HG02571 (cell line): ENCODE results near the gene NPAS3.

Experiments used
- ATAC-seq: cut with Tn5 transposase; IDR thresholded peaks from one replicate; pipeline ENCODE4 v1.9.1; 2021; ENCODE audit warnings: mild to moderate bottlenecking, moderate library complexity; ENCODE audit not compliant: unreplicated experiment

The NPAS3 gene

DNA sequence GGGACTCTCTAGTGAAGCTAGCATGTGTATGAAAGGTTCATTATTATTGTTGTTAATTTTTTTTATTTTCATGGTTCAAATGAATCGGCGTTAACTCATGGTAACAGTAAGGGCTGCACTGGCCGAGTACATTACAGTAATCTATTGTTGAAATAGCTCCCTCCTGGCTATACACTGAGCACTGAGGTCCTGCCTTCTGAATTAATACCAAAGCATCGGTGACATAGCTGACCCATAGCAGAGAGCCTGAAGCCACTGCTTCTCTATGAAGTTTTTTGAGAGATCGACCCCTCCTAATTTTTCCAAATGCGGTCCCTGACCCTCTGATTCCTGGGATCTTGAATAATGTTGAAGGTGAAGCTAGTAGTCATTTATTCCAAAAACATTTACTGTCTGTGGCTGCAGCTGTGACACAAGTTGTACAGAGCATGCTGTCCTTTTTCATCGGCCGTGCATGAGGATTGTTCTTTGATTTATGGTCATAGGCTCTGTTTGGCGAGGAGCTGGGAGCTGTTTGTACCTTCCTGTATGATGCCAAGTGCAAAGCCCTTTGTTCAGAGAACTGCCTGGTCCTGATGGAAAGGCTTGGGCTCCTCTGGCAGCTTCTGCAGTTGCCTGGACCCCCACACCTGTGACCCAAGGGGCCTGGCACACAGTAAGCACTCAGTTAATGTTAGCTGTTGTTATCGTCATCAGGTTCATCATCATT lies 525.7 kb downstream of the NPAS3 start:
- ATAC-seq, result no peak

DNA sequence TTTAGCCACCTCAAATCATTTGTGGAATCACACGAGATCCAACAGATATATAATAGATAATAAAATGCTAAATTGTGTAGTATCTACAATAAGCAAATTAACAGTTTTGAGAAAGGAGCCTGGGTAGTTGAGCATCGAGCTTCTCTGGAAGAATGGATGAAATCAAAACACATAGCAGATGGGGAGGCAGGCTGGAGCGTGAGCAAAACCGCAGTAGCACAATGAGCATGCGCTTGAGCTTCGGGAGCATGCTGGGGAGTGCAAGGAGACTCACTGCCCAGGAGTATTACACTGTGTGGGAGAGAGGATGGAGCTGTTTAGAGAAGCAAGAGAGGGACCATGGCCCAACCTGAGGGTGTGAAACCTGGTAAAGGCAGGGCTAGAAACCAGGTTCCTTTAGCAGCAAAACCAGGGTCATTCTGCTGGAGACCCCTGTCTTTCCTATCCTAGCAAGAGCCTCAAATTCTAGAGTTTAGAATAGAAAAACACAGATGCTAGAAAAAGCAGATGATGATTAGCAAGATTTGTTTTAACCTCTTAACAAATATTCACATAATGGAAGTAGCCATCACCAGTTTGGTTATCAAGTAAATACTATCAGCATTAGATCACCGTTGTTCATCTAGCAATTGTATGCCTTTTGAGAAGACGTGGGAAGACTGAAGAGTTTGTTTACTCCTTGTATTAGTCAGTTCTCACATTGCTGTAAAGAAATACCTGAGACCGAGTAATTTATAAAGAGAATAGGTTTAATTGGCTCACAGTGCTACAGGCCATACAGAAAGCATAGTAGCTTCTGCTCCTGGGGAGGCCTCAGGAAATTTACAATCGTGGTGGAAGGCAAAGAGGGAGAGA lies 527.4 kb downstream of the NPAS3 start:
- ATAC-seq, result no peak

- ATAC-seq, result no peak
Measured at GRCh38 chr14:33467971-33468370, 529.3 kb downstream of the NPAS3 start.

DNA sequence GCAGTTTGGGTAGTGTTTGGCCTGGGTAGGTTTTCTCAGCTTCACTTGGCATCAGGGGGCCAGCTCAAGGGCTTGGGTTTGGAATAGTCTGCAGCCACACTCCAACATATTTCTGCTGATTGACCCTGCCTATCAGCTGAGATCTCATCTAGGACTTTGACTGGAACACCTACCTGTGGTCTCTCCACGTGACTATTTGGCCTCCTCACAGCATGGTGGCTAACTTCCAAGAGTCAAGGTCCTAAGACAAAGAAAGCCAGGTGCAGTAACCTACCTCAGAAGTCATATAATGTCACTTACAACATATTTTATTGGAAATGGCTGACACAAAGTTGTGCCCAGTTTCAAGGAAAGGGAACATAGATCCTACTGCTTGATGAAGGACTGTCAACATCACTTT lies 531.2 kb downstream of the NPAS3 start:
- no peak for ATAC-seq

GRCh38 chr14:33471776-33472175 lies 533.1 kb downstream of the NPAS3 start:
- no peak for ATAC-seq

GRCh38 chr14:33475623-33476022 lies 536.9 kb downstream of the NPAS3 start:
- ATAC-seq, result no peak

DNA sequence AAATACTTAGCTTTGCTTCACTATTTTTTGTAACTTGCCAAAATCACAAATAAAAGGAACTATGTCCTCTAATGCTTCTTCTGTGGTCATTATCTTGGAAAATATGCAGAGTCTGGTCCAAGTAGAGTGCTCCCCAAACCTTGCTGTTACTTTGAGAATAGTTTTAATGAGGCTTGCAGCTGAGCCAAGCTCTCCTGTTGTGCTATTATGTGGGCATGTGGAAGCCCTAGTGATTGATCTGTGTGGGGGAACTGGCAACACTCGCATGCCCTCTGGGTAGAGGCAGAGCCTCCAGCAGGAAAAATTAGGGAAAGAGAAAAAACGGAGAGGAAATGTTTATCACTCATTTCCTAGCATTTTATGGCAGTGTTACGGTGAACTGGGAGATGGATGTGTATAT lies 539.1 kb downstream of the NPAS3 start:
- ATAC-seq, result no peak

GRCh38 chr14:33480071-33480886 lies 541.6 kb downstream of the NPAS3 start:
- ATAC-seq, result no peak

GRCh38 chr14:33480887-33481184 lies 542.2 kb downstream of the NPAS3 start:
- ATAC-seq, result no peak

- no peak for ATAC-seq
Measured at GRCh38 chr14:33483110-33483509, 544.4 kb downstream of the NPAS3 start.

- no peak for ATAC-seq
Measured at GRCh38 chr14:33483541-33483940, 544.9 kb downstream of the NPAS3 start.

GRCh38 chr14:33484264-33484663 lies 545.6 kb downstream of the NPAS3 start:
- ATAC-seq, result no peak

- no peak for ATAC-seq
Measured at GRCh38 chr14:33486332-33486890, 547.7 kb downstream of the NPAS3 start.

GRCh38 chr14:33488582-33488981 lies 549.9 kb downstream of the NPAS3 start:
- no peak for ATAC-seq

- no peak for ATAC-seq
Measured at GRCh38 chr14:33490555-33490954, 551.9 kb downstream of the NPAS3 start.

- no peak for ATAC-seq
Measured at GRCh38 chr14:33491112-33491511, 552.4 kb downstream of the NPAS3 start.

DNA sequence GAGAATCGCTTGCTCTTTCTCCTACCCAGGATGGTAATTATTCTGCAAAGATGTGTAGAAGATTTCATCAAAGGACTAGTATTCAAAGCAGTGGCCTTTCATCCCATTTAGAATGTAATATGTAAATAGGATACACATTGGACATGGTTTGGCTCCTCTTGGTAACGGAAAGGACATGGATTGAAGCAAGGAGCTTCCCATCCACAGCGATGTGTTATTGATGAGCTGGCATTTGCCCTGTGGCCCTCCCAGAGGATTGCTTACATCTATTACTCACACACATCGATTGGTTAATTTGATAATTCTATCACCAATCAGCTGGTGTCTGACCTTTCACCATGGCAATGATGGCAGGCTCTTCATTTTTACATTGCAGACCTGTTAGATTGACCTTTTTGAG lies 553.8 kb downstream of the NPAS3 start:
- no peak for ATAC-seq

- ATAC-seq, result no peak
Measured at GRCh38 chr14:33493266-33493665, 554.6 kb downstream of the NPAS3 start.

GRCh38 chr14:33493990-33494389 lies 555.3 kb downstream of the NPAS3 start:
- ATAC-seq, result no peak

DNA sequence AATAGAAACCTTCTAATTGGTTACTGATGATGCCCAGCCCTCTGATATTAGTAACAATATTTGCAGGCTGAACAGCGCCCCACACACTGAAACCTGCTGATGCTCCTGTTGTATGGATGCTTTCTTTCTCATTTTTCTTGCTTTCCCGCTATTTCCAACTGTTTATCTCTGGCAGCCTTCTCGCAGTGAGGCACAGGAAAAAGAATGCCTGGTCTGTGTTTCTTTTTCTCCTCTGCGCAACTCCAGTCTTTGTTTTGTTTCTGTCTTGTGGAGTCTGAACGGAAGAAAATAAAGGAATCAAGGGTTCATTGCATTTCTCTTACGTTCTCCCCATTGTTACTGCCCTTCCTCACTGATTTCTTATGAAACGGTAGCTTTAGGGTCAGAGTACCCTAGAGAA lies 561.0 kb downstream of the NPAS3 start:
- no peak for ATAC-seq
